ENCODE results near the gene NDUFS2.

- TF ChIP-seq, protein P1, sequence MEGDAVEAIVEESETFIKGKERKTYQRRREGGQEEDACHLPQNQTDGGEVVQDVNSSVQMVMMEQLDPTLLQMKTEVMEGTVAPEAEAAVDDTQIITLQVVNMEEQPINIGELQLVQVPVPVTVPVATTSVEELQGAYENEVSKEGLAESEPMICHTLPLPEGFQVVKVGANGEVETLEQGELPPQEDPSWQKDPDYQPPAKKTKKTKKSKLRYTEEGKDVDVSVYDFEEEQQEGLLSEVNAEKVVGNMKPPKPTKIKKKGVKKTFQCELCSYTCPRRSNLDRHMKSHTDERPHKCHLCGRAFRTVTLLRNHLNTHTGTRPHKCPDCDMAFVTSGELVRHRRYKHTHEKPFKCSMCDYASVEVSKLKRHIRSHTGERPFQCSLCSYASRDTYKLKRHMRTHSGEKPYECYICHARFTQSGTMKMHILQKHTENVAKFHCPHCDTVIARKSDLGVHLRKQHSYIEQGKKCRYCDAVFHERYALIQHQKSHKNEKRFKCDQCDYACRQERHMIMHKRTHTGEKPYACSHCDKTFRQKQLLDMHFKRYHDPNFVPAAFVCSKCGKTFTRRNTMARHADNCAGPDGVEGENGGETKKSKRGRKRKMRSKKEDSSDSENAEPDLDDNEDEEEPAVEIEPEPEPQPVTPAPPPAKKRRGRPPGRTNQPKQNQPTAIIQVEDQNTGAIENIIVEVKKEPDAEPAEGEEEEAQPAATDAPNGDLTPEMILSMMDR (IDR thresholded peaks at IDR 0.05): peak in 1 of 5 experiments; percentile 28
- peak; percentile 52 to 93 for TF ChIP-seq EP300 (IDR thresholded peaks at IDR 0.05)
Observed at GRCh38 chr1:161201836-161202712, at the start of gene NDUFS2.

Data from tibial nerve (tissue), 4 donors.